Tibial nerve (tissue), 4 donors: ENCODE measurements around the gene PIP.
"Not testable (repeated sequence)": the region's sequence is repeated elsewhere in the genome, so short reads cannot be mapped to it uniquely, and the experiment has no call there.

Experiments
- EP300 ChIP-seq, 2 donors: sonication (generic); formaldehyde crosslinking; IDR thresholded peaks; one replicate each; pipeline ENCODE4 v1.6.1; 2017; ENCODE audit warnings: antibody characterized with exemption in 2 of 2, mild to moderate bottlenecking in 1 of 2
- POLR2A ChIP-seq, 2 donors: fragments of 450-650 bp; IDR thresholded peaks; one replicate each; pipeline ENCODE4 v1.6.1; 2017; ENCODE audit warnings: antibody characterized with exemption in 2 of 2, mild to moderate bottlenecking in 2 of 2, moderate library complexity in 2 of 2
- TF ChIP-seq, protein P1 (sequence below), 5 experiments: fragments of 200-600 bp in 3 of 5; fragments of 450-650 bp in 2 of 5; sonication (generic) in 3 of 5; IDR thresholded peaks; one replicate each; pipeline ENCODE4 v1.5.1; 2016 to 2019; ENCODE audit warnings: antibody characterized with exemption in 5 of 5, mild to moderate bottlenecking in 3 of 5, moderate library complexity in 2 of 5

DNA sequence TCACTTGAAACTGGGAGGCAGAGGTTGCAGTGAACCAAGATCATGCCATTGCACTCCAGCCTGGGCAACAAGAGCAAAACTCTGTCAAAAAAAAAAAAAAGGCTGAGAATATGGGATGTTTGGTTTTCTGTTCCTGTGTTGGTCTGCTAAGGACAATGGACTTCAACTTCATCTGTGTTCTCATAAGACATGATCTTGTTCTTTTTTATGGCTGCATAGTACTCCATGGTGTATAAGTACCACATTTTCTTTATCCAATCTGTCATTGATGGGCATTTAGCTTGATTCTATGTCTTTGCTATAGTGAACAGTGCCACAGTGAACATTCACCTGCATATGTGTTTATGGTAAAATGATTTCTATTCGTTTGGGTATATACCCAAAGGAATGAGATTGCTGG, 32.3 kb upstream of the PIP start:
- TF ChIP-seq, protein P1, sequence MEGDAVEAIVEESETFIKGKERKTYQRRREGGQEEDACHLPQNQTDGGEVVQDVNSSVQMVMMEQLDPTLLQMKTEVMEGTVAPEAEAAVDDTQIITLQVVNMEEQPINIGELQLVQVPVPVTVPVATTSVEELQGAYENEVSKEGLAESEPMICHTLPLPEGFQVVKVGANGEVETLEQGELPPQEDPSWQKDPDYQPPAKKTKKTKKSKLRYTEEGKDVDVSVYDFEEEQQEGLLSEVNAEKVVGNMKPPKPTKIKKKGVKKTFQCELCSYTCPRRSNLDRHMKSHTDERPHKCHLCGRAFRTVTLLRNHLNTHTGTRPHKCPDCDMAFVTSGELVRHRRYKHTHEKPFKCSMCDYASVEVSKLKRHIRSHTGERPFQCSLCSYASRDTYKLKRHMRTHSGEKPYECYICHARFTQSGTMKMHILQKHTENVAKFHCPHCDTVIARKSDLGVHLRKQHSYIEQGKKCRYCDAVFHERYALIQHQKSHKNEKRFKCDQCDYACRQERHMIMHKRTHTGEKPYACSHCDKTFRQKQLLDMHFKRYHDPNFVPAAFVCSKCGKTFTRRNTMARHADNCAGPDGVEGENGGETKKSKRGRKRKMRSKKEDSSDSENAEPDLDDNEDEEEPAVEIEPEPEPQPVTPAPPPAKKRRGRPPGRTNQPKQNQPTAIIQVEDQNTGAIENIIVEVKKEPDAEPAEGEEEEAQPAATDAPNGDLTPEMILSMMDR (IDR thresholded peaks at IDR 0.05), result not testable (repeated sequence)
- not testable (repeated sequence) for TF ChIP-seq POLR2A, EP300 (IDR thresholded peaks at IDR 0.05)
